Measurements from ENCODE around the gene LAPTM5.
"Not testable (repeated sequence)": the region's sequence is repeated elsewhere in the genome, so short reads cannot be mapped to it uniquely, and the experiment has no call there.

The LAPTM5 gene

GRCh38 chr1:30693822-30694221 lies 63.8 kb downstream of the LAPTM5 start:
- no peak for DNase-seq (ENCODE audit: low read depth)

GRCh38 chr1:30693366-30693765 lies 64.2 kb downstream of the LAPTM5 start:
- no peak for DNase-seq (ENCODE audit: low read depth)

GRCh38 chr1:30692948-30693301 lies 64.6 kb downstream of the LAPTM5 start:
- DNase-seq (ENCODE audit: low read depth) = no peak

GRCh38 chr1:30692201-30692947 lies 65.2 kb downstream of the LAPTM5 start:
- DNase-seq (ENCODE audit: low read depth) = no peak

- DNase-seq (ENCODE audit: low read depth) = no peak
These were observed 66.1 kb downstream of the LAPTM5 start for GRCh38 chr1:30691480-30691879.

- DNase-seq (ENCODE audit: low read depth) = no peak
These were observed 67.5 kb downstream of the LAPTM5 start for GRCh38 chr1:30689901-30690645.

GRCh38 chr1:30688920-30689794 lies 68.4 kb downstream of the LAPTM5 start:
- no peak for DNase-seq (ENCODE audit: low read depth)

- not testable (repeated sequence) for DNase-seq (ENCODE audit: low read depth)
These were observed 69.1 kb downstream of the LAPTM5 start for GRCh38 chr1:30688516-30688915.

GRCh38 chr1:30687886-30688285 lies 69.7 kb downstream of the LAPTM5 start:
- no peak for DNase-seq (ENCODE audit: low read depth)

- DNase-seq (ENCODE audit: low read depth) = no peak
These were observed 71.2 kb downstream of the LAPTM5 start for GRCh38 chr1:30686236-30686935.

- DNase-seq (ENCODE audit: low read depth) = no peak
These were observed 71.8 kb downstream of the LAPTM5 start for GRCh38 chr1:30685796-30686165.

- no peak for DNase-seq (ENCODE audit: low read depth)
These were observed 72.4 kb downstream of the LAPTM5 start for GRCh38 chr1:30684881-30685795.

GRCh38 chr1:30684259-30684658 lies 73.3 kb downstream of the LAPTM5 start:
- DNase-seq (ENCODE audit: low read depth) = no peak

- DNase-seq (ENCODE audit: low read depth) = no peak
These were observed 73.9 kb downstream of the LAPTM5 start for GRCh38 chr1:30683699-30684098.

All from activated T-helper 1 cell treated with Interleukin-2 at 50 U/mL for 16 hours (primary cell).